H9 (cell line): Measurements from ENCODE around the gene KCNQ2. TPM values are rescaled to one million over a fixed set of nuclear protein-coding genes. Genes with fewer than 3 reads are reported as not detected.

Source experiments
- DNase-seq: peaks from one replicate; pipeline ENCODE4 v3.0.0-alpha.2; 2017
- H2AFZ ChIP-seq: one replicate; pipeline ENCODE4 v1.6.1; 2013; ENCODE audit warnings: mild to moderate bottlenecking, low read length, control low read depth, moderate library complexity
- H2AK5ac ChIP-seq: 2 replicates; pipeline ENCODE4 v1.6.1; 2013; ENCODE audit warnings: low read length, control low read depth, mixed read lengths; ENCODE audit not compliant: insufficient read length
- H2BK120ac ChIP-seq: one replicate; pipeline ENCODE4 v1.6.1; 2013; ENCODE audit warnings: low read depth, mild to moderate bottlenecking, low read length, control low read depth, inconsistent platforms; ENCODE audit not compliant: poor library complexity, severe bottlenecking
- H2BK12ac ChIP-seq: 2 replicates; pipeline ENCODE4 v1.6.1; 2013; ENCODE audit warnings: low read length, control low read depth, mixed read lengths, low read depth; ENCODE audit not compliant: insufficient read length
- H2BK15ac ChIP-seq: 2 replicates; pipeline ENCODE4 v1.6.1; 2013; ENCODE audit warnings: low read depth, low read length, control low read depth
- H2BK20ac ChIP-seq: one replicate; pipeline ENCODE4 v1.6.1; 2013; ENCODE audit warnings: low read depth, mild to moderate bottlenecking, low read length, control low read depth, inconsistent platforms; ENCODE audit not compliant: poor library complexity, severe bottlenecking
- H2BK5ac ChIP-seq: 2 replicates; pipeline ENCODE4 v1.6.1; 2013; ENCODE audit warnings: low read length, control low read depth, mixed read lengths; ENCODE audit not compliant: insufficient read length
- H3K14ac ChIP-seq: 2 replicates; pipeline ENCODE4 v1.6.1; 2013; ENCODE audit warnings: low read length, control low read depth; ENCODE audit not compliant: insufficient read depth
- H3K18ac ChIP-seq: 2 replicates; pipeline ENCODE4 v1.6.1; 2013; ENCODE audit warnings: low read depth, mild to moderate bottlenecking, mixed read lengths, low read length, control low read depth; ENCODE audit not compliant: insufficient read length
- H3K23ac ChIP-seq: 2 replicates; pipeline ENCODE4 v1.6.1; 2013; ENCODE audit warnings: low read length, control low read depth, mixed read lengths, low read depth; ENCODE audit not compliant: insufficient read length
- H3K23me2 ChIP-seq: 2 replicates; pipeline ENCODE4 v1.6.1; 2013; ENCODE audit warnings: low read depth, mild to moderate bottlenecking, mixed read lengths, low read length, control low read depth; ENCODE audit not compliant: insufficient read length, poor library complexity, severe bottlenecking
- H3K27ac ChIP-seq: 2 replicates; pipeline ENCODE4 v1.5.1; 2013; ENCODE audit warnings: low read length, control low read depth, mixed read lengths, low read depth; ENCODE audit not compliant: insufficient read length
- H3K27me3 ChIP-seq: 2 replicates; pipeline ENCODE4 v1.6.1; 2013; ENCODE audit warnings: low read length, control low read depth, inconsistent platforms; ENCODE audit not compliant: insufficient read depth
- H3K4ac ChIP-seq: 2 replicates; pipeline ENCODE4 v1.6.1; 2013; ENCODE audit warnings: low read depth, mild to moderate bottlenecking, control low read depth, inconsistent platforms, low read length, moderate library complexity
- H3K4me1 ChIP-seq: 2 replicates; pipeline ENCODE4 v1.6.1; 2013; ENCODE audit warnings: low read length, control low read depth, inconsistent platforms; ENCODE audit not compliant: insufficient read depth
- H3K4me2 ChIP-seq: 2 replicates; pipeline ENCODE4 v1.6.1; 2013; ENCODE audit warnings: low read length, control low read depth, mixed read lengths; ENCODE audit not compliant: insufficient read length, insufficient read depth
- H3K56ac ChIP-seq: 2 replicates; pipeline ENCODE4 v1.6.1; 2013; ENCODE audit warnings: low read depth, mild to moderate bottlenecking, mixed read lengths, low read length, control low read depth; ENCODE audit not compliant: insufficient read length
- H3K79me1 ChIP-seq: 2 replicates; pipeline ENCODE4 v1.6.1; 2013; ENCODE audit warnings: low read depth, mild to moderate bottlenecking, moderate library complexity, low read length, control low read depth, inconsistent platforms; ENCODE audit not compliant: insufficient read depth, poor library complexity, severe bottlenecking
- H3K79me2 ChIP-seq: 2 replicates; pipeline ENCODE4 v1.6.1; 2013; ENCODE audit warnings: low read length, control low read depth, inconsistent platforms; ENCODE audit not compliant: insufficient read depth
- H3K9ac ChIP-seq: 2 replicates; pipeline ENCODE4 v1.6.1; 2013; ENCODE audit warnings: low read length, control low read depth, mixed read lengths; ENCODE audit not compliant: insufficient read length; ENCODE audit errors: extremely low read depth
- H3K9me3 ChIP-seq: one replicate; pipeline ENCODE4 v1.6.1; 2013; ENCODE audit warnings: low read depth, low read length, inconsistent platforms; ENCODE audit not compliant: control insufficient read depth
- H3T11ph ChIP-seq: one replicate; pipeline ENCODE4 v1.6.1; 2013; ENCODE audit warnings: mild to moderate bottlenecking, low read length, control low read depth, inconsistent platforms
- H4K20me1 ChIP-seq: one replicate; pipeline ENCODE4 v1.6.1; 2013; ENCODE audit not compliant: control insufficient read depth, insufficient read length, insufficient read depth
- H4K5ac ChIP-seq: 2 replicates; pipeline ENCODE4 v1.6.1; 2013; ENCODE audit warnings: low read depth, mild to moderate bottlenecking, mixed read lengths, low read length, control low read depth; ENCODE audit not compliant: insufficient read length
- H4K8ac ChIP-seq: replicated peaks from 2 replicates; pipeline ENCODE4 v1.6.1; 2013; ENCODE audit warnings: low read length, control low read depth, mixed read lengths, low read depth; ENCODE audit not compliant: insufficient read length
- H4K91ac ChIP-seq: 2 replicates; pipeline ENCODE4 v1.6.1; 2013; ENCODE audit warnings: low read depth, mild to moderate bottlenecking, moderate library complexity, mixed read lengths, low read length, control low read depth; ENCODE audit not compliant: insufficient read length
- H3K27ac Mint-ChIP-seq, 3 experiments: 2 replicates in 2 of 3; 3 replicates in 1 of 3; pipeline ENCODE4 v1.8.0; 2020 to 2021; ENCODE audit warnings: mixed read lengths in 3 of 3, mild to moderate bottlenecking in 1 of 3, moderate library complexity in 1 of 3
- H3K27me3 Mint-ChIP-seq: 2 replicates; pipeline ENCODE4 v1.8.0; 2021; ENCODE audit warnings: low read depth, mild to moderate bottlenecking, moderate library complexity, mixed read lengths
- H3K36me3 Mint-ChIP-seq, 3 experiments: 2 replicates in 2 of 3; 3 replicates in 1 of 3; pipeline ENCODE4 v1.8.0; 2020 to 2021; ENCODE audit warnings: low read depth in 3 of 3, mixed read lengths in 3 of 3; ENCODE audit not compliant: insufficient read depth in 1 of 3
- H3K4me1 Mint-ChIP-seq, 2 experiments: 2 replicates each; pipeline ENCODE4 v1.8.0; 2020; ENCODE audit warnings: mixed read lengths in 2 of 2
- H3K4me3 Mint-ChIP-seq, 2 experiments: 2 replicates in 1 of 2; 3 replicates in 1 of 2; pipeline ENCODE4 v1.8.0; 2020 to 2021; ENCODE audit warnings: mild to moderate bottlenecking in 2 of 2, mixed read lengths in 2 of 2, moderate library complexity in 1 of 2
- H3K9me3 Mint-ChIP-seq, 2 experiments: 2 replicates in 1 of 2; 3 replicates in 1 of 2; pipeline ENCODE4 v1.8.0; 2020; ENCODE audit warnings: mild to moderate bottlenecking in 2 of 2, mixed read lengths in 2 of 2, moderate library complexity in 1 of 2
- CTCF ChIP-seq: fragments of 200-600 bp; sonication (generic); conservative IDR thresholded peaks from 3 replicates; pipeline ENCODE4 v1.8.0; 2021; ENCODE audit warnings: antibody characterized with exemption, mild to moderate bottlenecking
- WGBS: extraction: QIAGEN DNeasy Blood & Tissue Kit; methylation state at CpG from one replicate; pipeline ENCODE4 v1.1.7; 2013; ENCODE audit warnings: missing lambda C conversion rate, low lambda C conversion rate, mixed read lengths; ENCODE audit not compliant: insufficient read length; ENCODE audit errors: extremely low coverage; 5-methylcytosine and 5-hydroxymethylcytosine counted together
- total RNA-seq: library from RNA; stranded (reverse); gene quantifications from 2 replicates; pipeline ENCODE4 v1.2.1, GENCODE V29; 2021

Gene KCNQ2
- total RNA-seq, 1 experiment from 2014 or later: 69.2 TPM

GRCh38 chr20:63467294-63468083 lies 5.0 kb downstream of the KCNQ2 start:
- no peak overlapping the region for H3K23ac ChIP-seq
- no peak overlapping the region for H2BK12ac ChIP-seq
- H4K20me1 ChIP-seq: no peaks in the 10 kb centered on the region
- H3K9me3 ChIP-seq: no peaks in the 10 kb centered on the region
- no peaks in the 10 kb centered on the region for H3K27me3 ChIP-seq
- no peak overlapping the region for H4K91ac ChIP-seq
- no peaks in the 10 kb centered on the region for H3K4me1 ChIP-seq
- H3K79me1 ChIP-seq: no peaks in the 10 kb centered on the region
- H3K14ac ChIP-seq: no peak overlapping the region
- H3K9me3 Mint-ChIP-seq: no peaks in the 10 kb centered on the region
- no peak overlapping the region for H3K4me3 Mint-ChIP-seq
- no peak overlapping the region for H2AFZ ChIP-seq
- WGBS: no CpG with 5 or more reads among the region's 19 CpGs
- H3T11ph ChIP-seq: no peak overlapping the region
- TF ChIP-seq CTCF: no peak
- no peak overlapping the region for H3K27ac ChIP-seq
- no peak overlapping the region for H2BK15ac ChIP-seq
- H3K9ac ChIP-seq: no peak overlapping the region
- no peak overlapping the region for H2BK5ac ChIP-seq
- no peak overlapping the region for H2BK20ac ChIP-seq
- H4K8ac ChIP-seq: no peak overlapping the region
- H3K4ac ChIP-seq: no peak overlapping the region
- no peak for DNase-seq
- no peak overlapping the region for H2AK5ac ChIP-seq
- peak overlapping the region in 2 of 3 experiments; percentile 49; a peak in 2 of 7 replicates for H3K27ac Mint-ChIP-seq
- H3K79me2 ChIP-seq: peaks cover 10% of the 10 kb centered on the region; the same call in 1 of the 2 replicates
- no peaks in the 10 kb centered on the region for H3K23me2 ChIP-seq
- no peak overlapping the region for H4K5ac ChIP-seq
- H3K56ac ChIP-seq: no peak overlapping the region
- no peak overlapping the region for H2BK120ac ChIP-seq
- no peak overlapping the region for H3K4me2 ChIP-seq
- peaks cover 24 to 41% of the 10 kb centered on the region in 2 experiments for H3K4me1 Mint-ChIP-seq
- peaks cover 0 to 8% (median 0%) of the 10 kb centered on the region in 3 experiments; a peak in 2 of 7 replicates for H3K36me3 Mint-ChIP-seq
- no peak overlapping the region for H3K18ac ChIP-seq
- no peaks in the 10 kb centered on the region; the same call in 1 of the 2 replicates for H3K27me3 Mint-ChIP-seq
